Cardiac muscle cell (in vitro differentiated cells and primary cell): ENCODE results near the gene MARCHF3. TPM values are rescaled to one million over a fixed set of nuclear protein-coding genes. Genes with fewer than 3 reads are reported as not detected.
A peak's percentile ranks its signal among the peaks of the same experiment; 100 is the strongest.

Experiments used
- DNase-seq, 2 donors: peaks; one replicate each; pipeline versions ENCODE4 v3.0.0 to v3.0.0-alpha.2; 2010 to 2017; ENCODE audit warnings: low read depth in 1 of 2, low spot score in 1 of 2
- H3K27ac ChIP-seq: fragments of 200-600 bp; sonication (generic); 2 replicates; pipeline ENCODE4 v1.5.1; 2016
- H3K27me3 ChIP-seq: fragments of 200-600 bp; sonication (generic); 2 replicates; pipeline ENCODE4 v1.6.0; 2016; ENCODE audit warnings: control low read depth
- H3K36me3 ChIP-seq: fragments of 200-600 bp; sonication (generic); 2 replicates; pipeline ENCODE4 v1.5.1; 2016; ENCODE audit warnings: control low read depth
- H3K4me1 ChIP-seq: fragments of 200-600 bp; sonication (generic); 2 replicates; pipeline ENCODE4 v1.8.1; 2017; ENCODE audit warnings: low read depth, mild to moderate bottlenecking, mixed run types
- H3K4me3 ChIP-seq: fragments of 200-600 bp; sonication (generic); 2 replicates; pipeline ENCODE4 v1.5.1; 2016; ENCODE audit warnings: mild to moderate bottlenecking
- H3K9me3 ChIP-seq: fragments of 200-600 bp; sonication (generic); 2 replicates; pipeline ENCODE4 v1.5.1; 2017; ENCODE audit warnings: low read depth, mild to moderate bottlenecking, control low read depth
- CTCF ChIP-seq: IDR thresholded peaks from 2 replicates; pipeline ENCODE4 v1.5.1; 2012; ENCODE audit warnings: low read depth, mild to moderate bottlenecking, low read length
- polyA plus RNA-seq: library from polyadenylated mRNA; unstranded; fragments of >200 nt; fragmentation: Nextera tagmentation; extraction: Ambion mirVana; gene quantifications from 2 replicates; pipeline ENCODE4 v1.2.1, GENCODE V29; 2016
- total RNA-seq: library from RNA; depleted of rRNA; stranded (reverse); fragments of >200 nt; gene quantifications from 2 replicates; pipeline ENCODE4 v1.2.3, GENCODE V29; 2016

Gene MARCHF3
- total and polyA plus RNA-seq, 2 experiments from 2014 or later = 5.2 to 32.3 TPM

GRCh38 chr5:127003798-127004495, 26.4 kb downstream of the MARCHF3 start:
- peaks cover 15% of the 10 kb centered on the region for H3K4me1 ChIP-seq
- no peak for DNase-seq
- H3K36me3 ChIP-seq = no peaks in the 10 kb centered on the region
- TF ChIP-seq CTCF = no peak
- H3K27me3 ChIP-seq = no peaks in the 10 kb centered on the region
- no peak overlapping the region for H3K27ac ChIP-seq
- H3K4me3 ChIP-seq = no peak overlapping the region
- no peaks in the 10 kb centered on the region for H3K9me3 ChIP-seq

- H3K4me1 ChIP-seq = peaks cover 22% of the 10 kb centered on the region
- no peak for TF ChIP-seq CTCF
- DNase-seq = peak in 1 of 2 donors; percentile 74
- no peaks in the 10 kb centered on the region for H3K27me3 ChIP-seq
- no peaks in the 10 kb centered on the region for H3K9me3 ChIP-seq
- no peak overlapping the region for H3K4me3 ChIP-seq
- no peak overlapping the region for H3K27ac ChIP-seq
- H3K36me3 ChIP-seq = no peaks in the 10 kb centered on the region
Measured at GRCh38 chr5:127002390-127002789, 28.0 kb downstream of the MARCHF3 start.

DNA sequence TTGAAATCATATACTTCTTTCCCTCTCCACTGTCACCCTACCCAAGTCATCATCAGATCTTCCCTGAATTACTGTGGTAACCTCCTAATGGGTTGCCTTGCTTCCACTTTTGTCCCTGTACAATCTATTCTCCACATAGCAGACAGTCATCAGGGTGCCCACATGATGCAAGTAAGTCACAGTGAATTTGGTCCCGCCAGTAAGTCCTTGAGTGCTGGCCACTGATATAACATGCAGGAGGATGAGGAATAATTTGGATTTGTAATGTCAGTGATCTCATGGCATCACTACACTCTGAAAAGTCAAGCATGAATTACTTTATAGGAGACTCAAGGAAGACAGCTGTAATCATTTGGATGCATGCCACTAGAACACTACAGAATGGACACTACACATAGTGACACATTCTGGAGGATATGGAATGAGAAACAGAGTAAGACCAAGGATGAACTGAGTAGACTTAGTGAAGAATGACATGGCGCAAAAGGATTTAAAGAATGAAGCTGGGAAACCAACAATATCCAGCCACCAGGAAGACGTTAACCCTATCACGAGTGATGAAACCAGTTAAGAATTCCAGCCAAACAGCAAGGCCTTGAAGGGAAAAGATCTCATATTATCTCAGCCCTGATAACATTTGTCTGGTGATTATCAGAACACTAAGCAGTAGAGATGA, 28.6 kb downstream of the MARCHF3 start:
- H3K36me3 ChIP-seq = no peaks in the 10 kb centered on the region
- no peak overlapping the region for H3K4me3 ChIP-seq
- H3K4me1 ChIP-seq = peaks cover 22% of the 10 kb centered on the region
- DNase-seq = peak in 1 of 2 donors; percentile 88
- no peaks in the 10 kb centered on the region for H3K9me3 ChIP-seq
- no peak overlapping the region for H3K27ac ChIP-seq
- no peak for TF ChIP-seq CTCF
- H3K27me3 ChIP-seq = no peaks in the 10 kb centered on the region

DNA sequence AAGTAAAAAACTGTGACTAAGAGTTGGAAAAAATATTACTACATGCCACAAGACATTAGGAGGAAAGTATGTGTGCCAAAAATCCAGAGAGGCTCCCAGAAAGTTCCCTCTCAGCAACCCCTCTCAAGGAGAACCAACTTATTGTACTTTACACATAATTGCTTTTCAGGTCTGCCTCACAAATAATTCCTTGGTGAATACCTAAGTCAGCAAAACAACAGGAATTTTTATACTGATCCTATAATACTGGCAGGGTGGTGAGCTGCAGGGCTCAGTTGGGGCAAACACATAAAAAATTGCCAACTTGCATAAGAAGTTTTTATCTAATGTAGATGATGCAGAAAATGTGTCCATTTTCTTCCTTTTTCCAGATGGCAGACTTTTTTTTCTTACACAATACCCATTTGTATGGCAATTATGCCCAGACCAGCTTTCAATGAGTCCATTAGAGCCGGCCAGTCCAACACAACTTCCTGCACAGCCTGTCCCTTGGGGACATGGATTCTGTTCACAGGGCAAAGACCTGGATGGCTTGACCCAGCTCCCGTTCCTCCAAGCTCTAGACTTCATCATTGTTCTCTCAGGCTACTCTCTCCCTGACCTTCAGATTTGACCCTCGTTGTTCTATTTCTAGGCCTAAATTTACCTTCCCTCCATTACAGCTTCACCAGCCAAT, 31.3 kb downstream of the MARCHF3 start:
- Histone ChIP-seq H3K27me3 (no peaks in the 10 kb centered on the region), H3K27ac (no peak overlapping the region), H3K4me3 (no peak overlapping the region), H3K9me3 (no peaks in the 10 kb centered on the region), H3K4me1 (peaks cover 36% of the 10 kb centered on the region), H3K36me3 (no peaks in the 10 kb centered on the region)
- no peak for TF ChIP-seq CTCF
- DNase-seq = no peak

GRCh38 chr5:126998201-126998631, 32.1 kb downstream of the MARCHF3 start:
- H3K4me1 ChIP-seq = peaks cover 34% of the 10 kb centered on the region
- no peaks in the 10 kb centered on the region for H3K9me3 ChIP-seq
- H3K4me3 ChIP-seq = no peak overlapping the region
- H3K27me3 ChIP-seq = no peaks in the 10 kb centered on the region
- TF ChIP-seq CTCF = no peak
- no peaks in the 10 kb centered on the region for H3K36me3 ChIP-seq
- DNase-seq = peak in 1 of 2 donors; percentile 44
- no peak overlapping the region for H3K27ac ChIP-seq
